GM12878 (cell line): ENCODE measurements around the gene IL10RA. TPM values are rescaled to one million over a fixed set of nuclear protein-coding genes. Genes with fewer than 3 reads are reported as not detected.
A peak's percentile ranks its signal among the peaks of the same experiment; 100 is the strongest.

Source experiments
- ATAC-seq: fragments of 200-7000 bp; cut with Tn5 transposase; 3 replicates; pipeline ENCODE4 v1.9.1; 2020; ENCODE audit warnings: mild to moderate bottlenecking, moderate library complexity
- BruUV-seq: library from RNA; stranded (reverse); fragments of 400-500 nt; replicated peaks from 2 replicates; lab custom pipeline; 2021; lab: Mats Ljungman, UMichigan
- CTCF ChIA-PET: fragments of 300-600 bp; sonication (Branson Sonifier 250); formaldehyde crosslinking; extraction: SDS; loops from one replicate; lab custom pipeline; 2021; ENCODE audit warnings: inconsistent platforms; lab: Yijun Ruan, JAX
- POLR2A ChIA-PET: fragments of 350-600 bp; formaldehyde crosslinking; extraction: SDS; loops from one replicate; lab custom pipeline; 2021; ENCODE audit warnings: inconsistent platforms; lab: Charles Lee
- RAD21 ChIA-PET: fragments of 300-600 bp; sonication (Branson Sonifier 250); formaldehyde crosslinking; loops from one replicate; lab custom pipeline; 2023; ENCODE audit warnings: antibody characterized with exemption; ENCODE audit not compliant: unreplicated experiment; lab: Charles Lee
- SMC1A ChIA-PET: fragments of 300-600 bp; sonication (Branson Sonifier 250); formaldehyde crosslinking; loops from one replicate; lab custom pipeline; 2023; ENCODE audit not compliant: unreplicated experiment, uncharacterized antibody; lab: Charles Lee
- DNase-seq: peaks from one replicate; pipeline ENCODE4 v3.0.0-alpha.2; 2011; ENCODE audit warnings: low read depth, low spot score
- FAIRE-seq: peaks from 3 replicates; lab custom pipeline; 2011; peaks lifted over from hg19 to GRCh38; lab: Jason Lieb, UNC
- H2AFZ ChIP-seq: 2 replicates; pipeline ENCODE4 v1.6.0; 2011; ENCODE audit warnings: low read depth, low read length, control low read depth; ENCODE audit not compliant: control insufficient read depth
- H3K27ac ChIP-seq: 2 replicates; pipeline ENCODE4 v1.5.1; 2011; ENCODE audit warnings: control low read depth; ENCODE audit not compliant: control insufficient read depth, insufficient read depth
- H3K27me3 ChIP-seq, 2 experiments: replicated peaks in 1 of 2; 2 replicates each; pipeline versions ENCODE4 v1.6.0 to v1.6.1; 2011; ENCODE audit warnings: low read length in 1 of 2; ENCODE audit not compliant: control insufficient read depth in 2 of 2, insufficient read depth in 2 of 2
- H3K36me3 ChIP-seq, 2 experiments: 2 replicates each; pipeline ENCODE4 v1.5.1; 2011; ENCODE audit warnings: low read length in 1 of 2; ENCODE audit not compliant: control insufficient read depth in 2 of 2, insufficient read depth in 2 of 2
- H3K4me1 ChIP-seq: 2 replicates; pipeline ENCODE4 v1.6.1; 2011; ENCODE audit warnings: mild to moderate bottlenecking, low read length, moderate library complexity, mixed read lengths; ENCODE audit not compliant: control insufficient read depth, insufficient read depth
- H3K4me2 ChIP-seq: 2 replicates; pipeline ENCODE4 v1.6.0; 2011; ENCODE audit warnings: control low read depth; ENCODE audit not compliant: control insufficient read depth, insufficient read depth
- H3K4me3 ChIP-seq: fragments of 200-600 bp; sonication (generic); 2 replicates; pipeline ENCODE4 v1.5.1; 2016
- H3K79me2 ChIP-seq: 2 replicates; pipeline ENCODE4 v1.6.0; 2011; ENCODE audit warnings: low read length; ENCODE audit not compliant: control insufficient read depth, insufficient read depth
- H3K9ac ChIP-seq: 2 replicates; pipeline ENCODE4 v1.8.0; 2011; ENCODE audit warnings: low read length, control low read depth, mixed read lengths; ENCODE audit not compliant: control insufficient read depth, insufficient read depth
- H3K9me3 ChIP-seq: replicated peaks from 3 replicates; pipeline ENCODE4 v1.5.1; 2011; ENCODE audit warnings: mild to moderate bottlenecking, low read length; ENCODE audit not compliant: control insufficient read depth, insufficient read depth
- H4K20me1 ChIP-seq: 2 replicates; pipeline ENCODE4 v1.6.0; 2011; ENCODE audit not compliant: control insufficient read depth, insufficient read depth
- BCL11A ChIP-seq: IDR thresholded peaks from 2 replicates; pipeline ENCODE4 v1.6.1; 2011; ENCODE audit warnings: low read depth, low read length
- DPF2 ChIP-seq: fragments of 450-650 bp; IDR thresholded peaks from 2 replicates; pipeline ENCODE4 v1.6.1; 2017; ENCODE audit warnings: mild to moderate bottlenecking
- ESRRA ChIP-seq: IDR thresholded peaks from 2 replicates; pipeline ENCODE4 v1.6.1; 2012; ENCODE audit warnings: mild to moderate bottlenecking, low read length, improper control_type of control experiment
- FOXK2 ChIP-seq: fragments of 450-650 bp; IDR thresholded peaks from 2 replicates; pipeline ENCODE4 v1.6.1; 2017; ENCODE audit warnings: mild to moderate bottlenecking, moderate library complexity
- IKZF1 ChIP-seq: fragments of 450-650 bp; conservative IDR thresholded peaks from 2 replicates; pipeline ENCODE4 v1.6.1; 2017; ENCODE audit warnings: antibody characterized with exemption, mild to moderate bottlenecking
- IRF4 ChIP-seq: IDR thresholded peaks from 2 replicates; pipeline ENCODE4 v1.6.1; 2011; ENCODE audit warnings: low read depth, low read length
- IRF5 ChIP-seq: fragments of 450-650 bp; IDR thresholded peaks from 2 replicates; pipeline ENCODE4 v1.6.1; 2017; ENCODE audit warnings: borderline replicate concordance
- KDM1A ChIP-seq: fragments of 200-600 bp; sonication (generic); IDR thresholded peaks from 2 replicates; pipeline ENCODE4 v1.6.1; 2016; ENCODE audit warnings: borderline replicate concordance
- MEF2B ChIP-seq: fragments of 450-650 bp; IDR thresholded peaks from 2 replicates; pipeline ENCODE4 v1.6.1; 2018; ENCODE audit warnings: mild to moderate bottlenecking, moderate library complexity; ENCODE audit not compliant: partially characterized antibody, poor library complexity, severe bottlenecking
- PAX5 ChIP-seq: IDR thresholded peaks from 2 replicates; pipeline ENCODE4 v1.6.1; 2011; ENCODE audit warnings: low read depth, low read length, borderline replicate concordance
- REST ChIP-seq: IDR thresholded peaks from 2 replicates; pipeline ENCODE4 v1.6.1; 2012; ENCODE audit warnings: mild to moderate bottlenecking, low read depth, low read length
- SIX5 ChIP-seq: IDR thresholded peaks from 2 replicates; pipeline ENCODE4 v1.6.1; 2011; ENCODE audit warnings: mild to moderate bottlenecking, low read depth, low read length, moderate library complexity; ENCODE audit not compliant: severe bottlenecking
- SMARCA5 ChIP-seq: fragments of 450-650 bp; IDR thresholded peaks from 2 replicates; pipeline ENCODE4 v1.6.1; 2017; ENCODE audit warnings: mild to moderate bottlenecking
- SP1 ChIP-seq: IDR thresholded peaks from one replicate; pipeline ENCODE4 v1.6.1; 2011; ENCODE audit warnings: low read depth, low read length
- WRNIP1 ChIP-seq: IDR thresholded peaks from 2 replicates; pipeline ENCODE4 v1.6.1; 2011; ENCODE audit warnings: low read depth, low read length, improper control_type of control experiment, borderline replicate concordance
- WGBS: methylation state at CpG from one replicate; pipeline ENCODE4 v1.1.6; 2016; ENCODE audit warnings: low lambda C conversion rate; ENCODE audit not compliant: insufficient replicate concordance, insufficient coverage; ENCODE audit errors: missing lambda C conversion rate; 5-methylcytosine and 5-hydroxymethylcytosine counted together
- in situ Hi-C: fragments of 300-500 bp; cut with MboI; formaldehyde crosslinking; loops from 9 replicates; pipeline ENCODE4 v1.14.3; 2018; ENCODE audit warnings: mixed read lengths
- intact Hi-C: fragments of 100-400 bp; cut with micrococcal nuclease; formaldehyde crosslinking; loops from one replicate; pipeline ENCODE4 v1.14.2; 2022; ENCODE audit not compliant: unreplicated experiment
- polyA plus RNA-seq, 11 experiments: library from polyadenylated mRNA; depleted of rRNA in 4 of 11; unstranded in 6 of 11; stranded (reverse) in 5 of 11; fragments of >200 nt; fragmentation: Nextera tagmentation in 4 of 11; fragmentation: Illumina TruSeq in 1 of 11; extraction: Ambion mirVana in 4 of 11; extraction: Trizol in 1 of 11; gene quantifications; 1 replicate in 1 of 11; 2 replicates in 10 of 11; pipeline versions ENCODE4 v1.2.1 to v1.2.3, GENCODE V29; 2011 to 2016; ENCODE audit warnings: inconsistent platforms in 2 of 11, missing spikeins in 2 of 11, low read depth in 1 of 11
- total RNA-seq, 4 experiments: library from RNA; depleted of rRNA in 3 of 4; stranded (reverse); fragments of >200 nt in 3 of 4; fragmentation: Illumina TruSeq in 1 of 4; extraction: Trizol in 1 of 4; gene quantifications; 2 replicates each; pipeline versions ENCODE4 v1.2.1 to v1.2.3, GENCODE V29; 2013 to 2021
- TF ChIP-seq, protein P1 (sequence below): IDR thresholded peaks from 2 replicates; pipeline ENCODE4 v1.6.1; 2012; ENCODE audit warnings: low read length, inconsistent platforms

IL10RA gene
- total and polyA plus RNA-seq, 10 of the 15 experiments (the other 5 are each of a cell fraction or from before 2014, with no cell fraction given) = 0.77 to 45.9 (median 9.6) TPM

DNA sequence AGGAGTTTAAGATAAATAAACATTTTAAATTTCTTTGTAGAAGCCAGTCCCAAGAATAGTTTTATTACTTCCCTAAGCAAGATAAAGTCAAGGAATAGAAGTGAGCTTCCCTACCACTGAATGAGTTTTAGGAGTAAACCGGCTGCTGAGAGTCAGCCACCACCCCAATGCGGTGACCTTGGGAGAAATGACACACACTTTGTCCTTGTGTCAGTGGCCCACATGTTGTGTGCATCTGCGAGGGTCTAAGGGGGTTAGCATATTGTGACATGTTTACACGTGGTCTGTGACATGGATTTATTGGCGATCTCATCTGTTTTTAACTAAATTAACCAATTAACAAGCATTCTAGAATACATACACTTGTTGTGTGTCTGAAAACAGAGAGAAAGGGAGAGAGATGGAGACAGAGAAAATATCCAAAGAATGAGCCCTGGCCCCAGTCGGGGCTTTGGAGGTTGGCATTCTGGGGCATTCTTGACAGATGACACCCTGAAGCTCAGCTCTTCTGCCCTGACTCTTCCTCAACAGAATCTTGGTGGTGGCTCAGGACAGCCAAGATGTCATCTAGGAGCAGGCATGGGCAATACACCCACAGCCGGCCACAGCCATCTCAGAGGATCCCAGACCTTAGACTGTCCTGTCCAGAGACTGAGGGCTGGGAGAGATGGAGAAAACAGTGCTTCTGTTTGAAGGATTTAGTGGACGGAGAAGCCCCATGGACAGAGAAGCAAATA lies 60.9 kb downstream of the IL10RA start:
- ATAC-seq = peak; percentile 52
- Histone ChIP-seq H3K4me3 (no peak overlapping the region), H3K4me2 (no peak overlapping the region), H3K79me2 (no peaks in the 10 kb centered on the region), H3K27ac (no peak overlapping the region), H4K20me1 (no peaks in the 10 kb centered on the region), H3K27me3 (no peaks in the 10 kb centered on the region), H3K9me3 (no peaks in the 10 kb centered on the region), H3K9ac (no peak overlapping the region), H3K36me3 (no peaks in the 10 kb centered on the region), H2AFZ (no peak overlapping the region), H3K4me1 (peaks cover 28% of the 10 kb centered on the region)
- ChIA-PET POLR2A (interaction anchor here (0.8 to 2.6 kb wide), 9 partner anchors 13 to 97 kb away, joined by 3 to 9 read pairs (median 5); partner anchors contain the start of gene IL10RA), SMC1A (interaction anchor here (0.7 to 5.6 kb wide), 22 partner anchors 9 to 243 kb away, joined by 3 to 58 read pairs (median 5); partner anchors contain the start of genes FXYD2 and IL10RA), RAD21 (interaction anchor here (0.7 to 4.6 kb wide), 14 partner anchors 15 to 240 kb away, joined by 3 to 35 read pairs (median 4); partner anchors contain the start of gene IL10RA), CTCF (interaction anchor here (0.6 to 5.5 kb wide), 12 partner anchors 10 to 240 kb away, joined by 3 to 81 read pairs (median 4); no protein-coding TSS in a partner anchor)
- DNase-seq = no peak
- intact Hi-C loops = loop anchor here (5.0 kb wide), 1 partner anchor 35 kb away; no protein-coding TSS in a partner anchor
- BruUV-seq = no TSS peak
- FAIRE-seq = peak; percentile 61
- 52% methylated on average over 8 of the region's 8 CpGs for WGBS
- in situ Hi-C loops = loop anchor here (5.0 kb wide), 1 partner anchor 100 kb away; no protein-coding TSS in a partner anchor
- TF ChIP-seq IRF4 (no peak), IKZF1 (no peak), IRF5 (no peak), BCL11A (no peak), SMARCA5 (no peak), PAX5 (no peak), WRNIP1 (no peak), MEF2B (no peak), FOXK2 (no peak), SP1 (no peak), ESRRA (peak; percentile 67; the same call in 1 of the 2 replicates), REST (no peak), DPF2 (0 out of 2 replicates have a peak, but pooled peaks have one; percentile 24), SIX5 (no peak), KDM1A (no peak)
- TF ChIP-seq, protein P1, sequence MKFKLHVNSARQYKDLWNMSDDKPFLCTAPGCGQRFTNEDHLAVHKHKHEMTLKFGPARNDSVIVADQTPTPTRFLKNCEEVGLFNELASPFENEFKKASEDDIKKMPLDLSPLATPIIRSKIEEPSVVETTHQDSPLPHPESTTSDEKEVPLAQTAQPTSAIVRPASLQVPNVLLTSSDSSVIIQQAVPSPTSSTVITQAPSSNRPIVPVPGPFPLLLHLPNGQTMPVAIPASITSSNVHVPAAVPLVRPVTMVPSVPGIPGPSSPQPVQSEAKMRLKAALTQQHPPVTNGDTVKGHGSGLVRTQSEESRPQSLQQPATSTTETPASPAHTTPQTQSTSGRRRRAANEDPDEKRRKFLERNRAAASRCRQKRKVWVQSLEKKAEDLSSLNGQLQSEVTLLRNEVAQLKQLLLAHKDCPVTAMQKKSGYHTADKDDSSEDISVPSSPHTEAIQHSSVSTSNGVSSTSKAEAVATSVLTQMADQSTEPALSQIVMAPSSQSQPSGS = 0 out of 2 replicates have a peak, but pooled peaks have one; percentile 12
